Neural progenitor cell (in vitro differentiated cells): ENCODE measurements around the gene OPN3. TPM values are rescaled to one million over a fixed set of nuclear protein-coding genes. Genes with fewer than 3 reads are reported as not detected.

Source experiments
- DNase-seq: peaks from one replicate; pipeline ENCODE4 v3.0.0-alpha.2; 2016; ENCODE audit warnings: low spot score
- H2AFZ ChIP-seq: fragments of 200-600 bp; sonication (generic); replicated peaks from 2 replicates; pipeline ENCODE4 v1.6.1; 2016; ENCODE audit warnings: antibody characterized with exemption
- H3F3A ChIP-seq: fragments of 200-600 bp; sonication (generic); 2 replicates; pipeline ENCODE4 v1.6.1; 2016; ENCODE audit warnings: antibody characterized with exemption, low read depth
- H3K27ac ChIP-seq: fragments of 200-600 bp; sonication (generic); 2 replicates; pipeline ENCODE4 v1.5.1; 2016; ENCODE audit warnings: mild to moderate bottlenecking
- H3K27me3 ChIP-seq: fragments of 200-600 bp; sonication (generic); 2 replicates; pipeline ENCODE4 v1.6.1; 2016; ENCODE audit warnings: mild to moderate bottlenecking, moderate library complexity
- H3K36me3 ChIP-seq: fragments of 200-600 bp; sonication (generic); 2 replicates; pipeline ENCODE4 v1.5.1; 2016
- H3K4me1 ChIP-seq: fragments of 200-600 bp; sonication (generic); 2 replicates; pipeline ENCODE4 v1.6.1; 2016; ENCODE audit warnings: mixed run types
- H3K4me2 ChIP-seq: fragments of 200-600 bp; sonication (generic); 2 replicates; pipeline ENCODE4 v1.6.1; 2016
- H3K4me3 ChIP-seq: fragments of 200-600 bp; sonication (generic); 2 replicates; pipeline ENCODE4 v1.5.1; 2016
- H3K79me2 ChIP-seq: fragments of 200-600 bp; sonication (generic); 2 replicates; pipeline ENCODE4 v1.6.1; 2016; ENCODE audit warnings: low read depth
- H3K9ac ChIP-seq: fragments of 200-600 bp; sonication (generic); 2 replicates; pipeline ENCODE4 v1.6.1; 2016
- H3K9me3 ChIP-seq: fragments of 200-600 bp; sonication (generic); 2 replicates; pipeline ENCODE4 v1.5.1; 2016; ENCODE audit warnings: low read depth
- H4K20me1 ChIP-seq: fragments of 200-600 bp; sonication (generic); 2 replicates; pipeline ENCODE4 v1.6.1; 2016; ENCODE audit warnings: low read depth
- H3K27ac Mint-ChIP-seq: 3 replicates; pipeline ENCODE4 v1.8.0; 2021; ENCODE audit warnings: mixed read lengths
- H3K27me3 Mint-ChIP-seq: 2 replicates; pipeline ENCODE4 v1.8.0; 2022; ENCODE audit warnings: low read depth, mild to moderate bottlenecking, inconsistent platforms, moderate library complexity, mixed read lengths; ENCODE audit not compliant: insufficient read depth
- H3K36me3 Mint-ChIP-seq: 3 replicates; pipeline ENCODE4 v1.8.0; 2021; ENCODE audit warnings: mixed read lengths
- H3K4me1 Mint-ChIP-seq: 3 replicates; pipeline ENCODE4 v1.8.0; 2021; ENCODE audit warnings: mixed read lengths
- H3K4me3 Mint-ChIP-seq: 3 replicates; pipeline ENCODE4 v1.8.0; 2021; ENCODE audit warnings: mild to moderate bottlenecking, moderate library complexity, mixed read lengths
- H3K9me3 Mint-ChIP-seq: 3 replicates; pipeline ENCODE4 v1.8.0; 2020; ENCODE audit warnings: mixed read lengths
- CTCF ChIP-seq: fragments of 200-600 bp; sonication (generic); IDR thresholded peaks from 2 replicates; pipeline ENCODE4 v1.5.1; 2017; ENCODE audit warnings: antibody characterized with exemption, mild to moderate bottlenecking
- EZH2 ChIP-seq: fragments of 200-600 bp; sonication (generic); IDR thresholded peaks from 2 replicates; pipeline ENCODE4 v1.6.1; 2017; ENCODE audit warnings: antibody characterized with exemption, mild to moderate bottlenecking, moderate library complexity
- EZH2phosphoT487 ChIP-seq: fragments of 200-600 bp; sonication (generic); IDR thresholded peaks from 2 replicates; pipeline ENCODE4 v1.6.1; 2017; ENCODE audit warnings: antibody characterized with exemption
- total RNA-seq: library from RNA; depleted of rRNA; stranded (reverse); fragments of >200 nt; gene quantifications from 2 replicates; pipeline ENCODE4 v1.2.3, GENCODE V29; 2015; ENCODE audit warnings: low replicate concordance

Gene OPN3
- total RNA-seq, 1 donor from 2014 or later = 53.5 TPM

GRCh38 chr1:241637604-241638003, 2.6 kb downstream of the OPN3 start:
- peaks cover 22% of the 10 kb centered on the region for H3K4me1 Mint-ChIP-seq
- no peaks in the 10 kb centered on the region for H3K27me3 ChIP-seq
- no peak overlapping the region for H2AFZ ChIP-seq
- no peak for TF ChIP-seq EZH2
- TF ChIP-seq EZH2phosphoT487 = no peak
- no peak for TF ChIP-seq CTCF
- H3K4me3 Mint-ChIP-seq = peak overlapping the region; percentile 91
- peak overlapping the region; percentile 82 for H3K4me3 ChIP-seq
- H3K9me3 Mint-ChIP-seq = peaks cover 36% of the 10 kb centered on the region
- peak; percentile 24 for DNase-seq
- peaks cover 50% of the 10 kb centered on the region for H3K36me3 Mint-ChIP-seq
- H3K27ac Mint-ChIP-seq = no peak overlapping the region
- H3K4me2 ChIP-seq = peak overlapping the region; percentile 97
- peaks cover 18% of the 10 kb centered on the region for H3K4me1 ChIP-seq
- H3K27me3 Mint-ChIP-seq = peaks cover 2% of the 10 kb centered on the region
- no peak overlapping the region for H3K27ac ChIP-seq
- H4K20me1 ChIP-seq = peaks cover 24% of the 10 kb centered on the region
- peaks cover 69% of the 10 kb centered on the region for H3K79me2 ChIP-seq
- peaks cover 7% of the 10 kb centered on the region for H3K36me3 ChIP-seq
- H3K9me3 ChIP-seq = no peaks in the 10 kb centered on the region
- no peaks in the 10 kb centered on the region for H3F3A ChIP-seq
- no peak overlapping the region for H3K9ac ChIP-seq

- no peaks in the 10 kb centered on the region for H3K27me3 ChIP-seq
- H3K27ac Mint-ChIP-seq = no peak overlapping the region
Observed at GRCh38 chr1:241637046-241637590, 3.1 kb downstream of the OPN3 start.

GRCh38 chr1:241636291-241636690, 3.9 kb downstream of the OPN3 start:
- no peak overlapping the region for H3K27ac Mint-ChIP-seq
- peaks cover 80% of the 10 kb centered on the region for H3K79me2 ChIP-seq
- H3K4me1 Mint-ChIP-seq = peaks cover 22% of the 10 kb centered on the region

More at GRCh38 chr1:241637046-241637590, 3.1 kb downstream of the OPN3 start:
- peak overlapping the region; percentile 82 for H3K4me3 ChIP-seq
- H3K4me2 ChIP-seq = peak overlapping the region; percentile 97
- H3K79me2 ChIP-seq = peaks cover 73% of the 10 kb centered on the region
- no peak overlapping the region for H3K9ac ChIP-seq
- no peaks in the 10 kb centered on the region for H3F3A ChIP-seq
- H3K4me1 Mint-ChIP-seq = peaks cover 22% of the 10 kb centered on the region
- no peaks in the 10 kb centered on the region for H3K9me3 ChIP-seq
- DNase-seq = no peak
- peaks cover 24% of the 10 kb centered on the region for H4K20me1 ChIP-seq
- H2AFZ ChIP-seq = no peak overlapping the region
- TF ChIP-seq EZH2phosphoT487 (no peak), CTCF (no peak), EZH2 (no peak)
- no peak overlapping the region for H3K27ac ChIP-seq
- H3K27me3 Mint-ChIP-seq = no peaks in the 10 kb centered on the region
- H3K4me1 ChIP-seq = peaks cover 18% of the 10 kb centered on the region
- peak overlapping the region; percentile 91 for H3K4me3 Mint-ChIP-seq
- peaks cover 7% of the 10 kb centered on the region for H3K36me3 ChIP-seq
- H3K9me3 Mint-ChIP-seq = peaks cover 33% of the 10 kb centered on the region
- H3K36me3 Mint-ChIP-seq = peaks cover 54% of the 10 kb centered on the region

More at GRCh38 chr1:241636291-241636690, 3.9 kb downstream of the OPN3 start:
- no peaks in the 10 kb centered on the region for H3F3A ChIP-seq
- H3K4me2 ChIP-seq = no peak overlapping the region
- H3K9me3 Mint-ChIP-seq = peaks cover 31% of the 10 kb centered on the region
- peaks cover 18% of the 10 kb centered on the region for H3K4me1 ChIP-seq
- no peak overlapping the region for H3K9ac ChIP-seq
- no peaks in the 10 kb centered on the region for H3K9me3 ChIP-seq
- H4K20me1 ChIP-seq = peaks cover 24% of the 10 kb centered on the region
- no peaks in the 10 kb centered on the region for H3K27me3 Mint-ChIP-seq
- DNase-seq = no peak
- H3K36me3 Mint-ChIP-seq = peaks cover 60% of the 10 kb centered on the region
- no peaks in the 10 kb centered on the region for H3K27me3 ChIP-seq
- H3K4me3 Mint-ChIP-seq = no peak overlapping the region
- no peak overlapping the region for H2AFZ ChIP-seq
- peaks cover 7% of the 10 kb centered on the region for H3K36me3 ChIP-seq
- TF ChIP-seq CTCF (no peak), EZH2 (no peak), EZH2phosphoT487 (no peak)
- H3K4me3 ChIP-seq = no peak overlapping the region
- no peak overlapping the region for H3K27ac ChIP-seq
